ENCODE data around the gene TEN1. TPM values are rescaled to one million over a fixed set of nuclear protein-coding genes. Genes with fewer than 3 reads are reported as not detected.

The TEN1 gene
- total and polyA plus RNA-seq, 9 of the 15 experiments (the other 6 are each of a cell fraction or from before 2014, with no cell fraction given) = 1.3 to 25.7 (median 10.1) TPM

- TF ChIP-seq, protein P1, sequence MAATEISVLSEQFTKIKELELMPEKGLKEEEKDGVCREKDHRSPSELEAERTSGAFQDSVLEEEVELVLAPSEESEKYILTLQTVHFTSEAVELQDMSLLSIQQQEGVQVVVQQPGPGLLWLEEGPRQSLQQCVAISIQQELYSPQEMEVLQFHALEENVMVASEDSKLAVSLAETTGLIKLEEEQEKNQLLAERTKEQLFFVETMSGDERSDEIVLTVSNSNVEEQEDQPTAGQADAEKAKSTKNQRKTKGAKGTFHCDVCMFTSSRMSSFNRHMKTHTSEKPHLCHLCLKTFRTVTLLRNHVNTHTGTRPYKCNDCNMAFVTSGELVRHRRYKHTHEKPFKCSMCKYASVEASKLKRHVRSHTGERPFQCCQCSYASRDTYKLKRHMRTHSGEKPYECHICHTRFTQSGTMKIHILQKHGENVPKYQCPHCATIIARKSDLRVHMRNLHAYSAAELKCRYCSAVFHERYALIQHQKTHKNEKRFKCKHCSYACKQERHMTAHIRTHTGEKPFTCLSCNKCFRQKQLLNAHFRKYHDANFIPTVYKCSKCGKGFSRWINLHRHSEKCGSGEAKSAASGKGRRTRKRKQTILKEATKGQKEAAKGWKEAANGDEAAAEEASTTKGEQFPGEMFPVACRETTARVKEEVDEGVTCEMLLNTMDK (IDR thresholded peaks at IDR 0.05; ENCODE audit: borderline replicate concordance, insufficient read depth, low read depth, low read length, poor library complexity, severe bottlenecking) = peak; percentile 64
- TF ChIP-seq GTF2A2 (tag; IDR thresholded peaks at IDR 0.05) = no peak
- TF ChIP-seq CBX1 (IDR thresholded peaks at IDR 0.05; ENCODE audit: low read depth) = no peak
- peak in 1 of 2 experiments; percentile 46; a peak in 2 of 4 replicates for TF ChIP-seq MAZ (CRISPR knock-in tag; conservative IDR thresholded peaks at IDR 0.05 in 1 of 2, IDR thresholded peaks at IDR 0.05 in 1 of 2)
- no peak for TF ChIP-seq CEBPB (tag; IDR thresholded peaks at IDR 0.05)
- TF ChIP-seq ZNF12 (CRISPR knock-in tag; IDR thresholded peaks at IDR 0.05) = no peak
- no peak for TF ChIP-seq ZNF212 (CRISPR knock-in tag; IDR thresholded peaks at IDR 0.05)
- TF ChIP-seq, protein P2, sequence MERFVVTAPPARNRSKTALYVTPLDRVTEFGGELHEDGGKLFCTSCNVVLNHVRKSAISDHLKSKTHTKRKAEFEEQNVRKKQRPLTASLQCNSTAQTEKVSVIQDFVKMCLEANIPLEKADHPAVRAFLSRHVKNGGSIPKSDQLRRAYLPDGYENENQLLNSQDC (CRISPR knock-in tag; IDR thresholded peaks at IDR 0.05) = no peak
- peak; percentile 94 for TF ChIP-seq ARID2 (IDR thresholded peaks at IDR 0.05)
- 0 out of 2 replicates have a peak, but pooled peaks have one; percentile 35 for TF ChIP-seq ETV5 (CRISPR knock-in tag; IDR thresholded peaks at IDR 0.05; ENCODE audit: low read depth)
- no peak for TF ChIP-seq SAP30 (IDR thresholded peaks at IDR 0.05; ENCODE audit: borderline replicate concordance, insufficient read depth, low read depth, low read length, poor library complexity, severe bottlenecking)
- TF ChIP-seq E4F1 (CRISPR knock-in tag; IDR thresholded peaks at IDR 0.05; ENCODE audit: borderline replicate concordance) = no peak
- no peak for TF ChIP-seq HLTF (IDR thresholded peaks at IDR 0.05)
- TF ChIP-seq CBX3 (IDR thresholded peaks at IDR 0.05; ENCODE audit: borderline replicate concordance in 1 of 2, low read length in 2 of 2) = no peak
- TF ChIP-seq SMC3 (conservative IDR thresholded peaks at IDR 0.05; ENCODE audit: insufficient read depth, low read depth, low read length) = peak; percentile 88
- no peak for TF ChIP-seq ZNF561 (CRISPR knock-in tag; conservative IDR thresholded peaks at IDR 0.05)
- TF ChIP-seq RBM39 (optimal IDR thresholded peaks at IDR 0.05; ENCODE audit: low read depth, low read length) = no peak
- TF ChIP-seq ID3 (CRISPR knock-in tag; IDR thresholded peaks at IDR 0.05) = no peak
- TF ChIP-seq ID3 (tag; IDR thresholded peaks at IDR 0.05) = no peak
- TF ChIP-seq CTCF (IDR thresholded peaks at IDR 0.05 in 2 of 3, conservative IDR thresholded peaks at IDR 0.05 in 1 of 3; ENCODE audit: insufficient read depth in 2 of 3, low read depth in 1 of 3, low read length in 3 of 3) = peak; percentile 83 to 91 (median 86)
These were observed 26.5 kb downstream of the TEN1 start (continued) for GRCh38 chr17:76005263-76006149.
